UCSD-AML1 (cell line): ENCODE data around the gene IQCE.

Experiments
- DNase-seq: peaks from one replicate; lab custom pipeline; 2025; ENCODE audit not compliant: unreplicated experiment; lab: John Stamatoyannopoulos, UW

The IQCE gene

DNA sequence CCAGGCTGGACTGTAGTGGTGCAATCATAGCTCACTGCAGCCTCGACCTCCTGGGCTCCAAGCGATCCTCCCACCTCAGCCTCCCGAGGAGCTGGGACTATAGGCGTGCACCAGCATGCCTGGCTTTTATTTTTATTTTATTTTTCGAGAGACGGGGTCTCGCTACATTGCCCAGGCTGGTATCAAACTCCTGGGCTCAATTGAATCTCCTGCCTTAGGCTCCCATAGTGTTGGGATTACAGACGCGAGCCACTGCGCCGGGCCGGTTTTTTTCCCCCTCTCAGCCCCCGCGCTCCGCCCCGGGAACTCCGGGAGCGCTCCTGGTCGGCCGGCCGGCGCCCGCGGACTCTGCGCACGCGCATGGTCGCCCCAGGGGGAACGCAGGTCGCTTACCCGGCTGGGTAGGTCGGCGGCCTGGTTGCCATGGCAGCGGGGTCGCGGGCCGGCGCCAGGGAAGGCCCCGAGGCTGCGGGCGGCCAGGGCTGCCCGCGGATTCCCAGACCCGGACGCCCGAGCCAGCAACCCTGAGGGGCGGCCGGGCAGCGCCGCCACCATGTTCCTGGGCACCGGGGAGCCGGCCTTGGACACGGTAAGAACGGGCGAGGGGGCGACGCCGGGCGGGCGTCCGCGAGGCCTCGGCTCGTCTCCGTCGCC lies at the start of gene IQCE:
Gene IQCE, plus strand, starts transcription at position 351 of the 654 bp plus-strand sequence. Its CDS starts 203 bp downstream, at position 554.
- DNase-seq = peak; percentile 81

DNA sequence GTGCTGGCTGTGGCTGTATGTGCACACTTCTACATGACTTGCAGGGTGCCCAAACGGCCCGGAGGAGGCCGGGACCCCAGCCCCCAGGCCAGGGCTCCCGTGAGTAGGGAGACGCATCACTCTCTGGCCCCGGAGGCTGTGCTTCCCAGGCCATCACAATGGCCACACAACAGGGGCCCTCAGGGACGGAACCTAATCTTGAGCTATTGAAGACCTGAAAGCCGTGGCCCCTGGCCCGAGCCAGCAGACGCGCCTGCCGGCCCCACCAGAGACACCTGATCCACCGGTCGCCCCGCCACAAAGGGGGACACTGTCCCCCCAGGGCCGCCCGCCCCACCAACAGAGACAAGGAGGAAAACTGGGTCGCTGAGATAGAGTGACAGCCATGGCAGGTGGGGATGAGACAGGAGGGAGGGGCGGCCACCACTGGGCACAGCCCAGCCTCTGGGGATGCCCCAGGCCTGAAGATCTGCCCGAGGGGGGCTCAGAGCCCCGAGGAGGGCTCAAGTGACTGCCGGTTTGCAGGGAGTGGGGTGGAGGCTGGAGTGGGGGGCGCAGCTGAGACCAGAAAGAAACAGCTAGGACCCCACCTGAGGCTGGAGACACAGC lies 49.4 kb upstream of the IQCE start:
- DNase-seq = no peak

- DNase-seq = no peak
Measured at GRCh38 chr7:2510130-2510776, 48.5 kb upstream of the IQCE start.

GRCh38 chr7:2510909-2511768 lies 47.6 kb upstream of the IQCE start:
- peak; percentile 73 for DNase-seq

GRCh38 chr7:2511769-2512168 lies 47.0 kb upstream of the IQCE start:
- no peak for DNase-seq

- DNase-seq = no peak
Measured at GRCh38 chr7:2512179-2512661, 46.6 kb upstream of the IQCE start.

DNA sequence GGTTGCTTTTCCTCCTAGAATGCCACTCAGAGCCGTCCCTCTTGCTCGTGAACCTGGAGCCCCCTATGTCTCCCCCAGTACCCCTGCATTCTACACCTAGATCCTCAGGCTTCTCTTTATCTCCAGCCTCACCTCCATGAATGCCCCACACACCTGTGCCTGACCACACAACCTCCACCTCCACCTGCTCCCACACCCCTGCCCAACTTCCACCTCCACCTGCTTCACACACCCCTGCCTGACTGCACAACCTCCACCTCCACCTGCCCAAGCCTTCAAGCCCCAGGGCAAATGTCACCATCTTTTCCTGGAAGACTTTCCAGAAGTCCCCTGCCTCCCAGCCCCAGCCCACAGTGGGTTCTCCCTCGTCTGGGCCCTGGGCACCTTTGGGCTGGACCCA lies 46.1 kb upstream of the IQCE start:
- no peak for DNase-seq

- DNase-seq = no peak
Measured at GRCh38 chr7:2513702-2514101, 45.1 kb upstream of the IQCE start.

- DNase-seq = no peak
Measured at GRCh38 chr7:2514473-2515423, 44.0 kb upstream of the IQCE start.

DNA sequence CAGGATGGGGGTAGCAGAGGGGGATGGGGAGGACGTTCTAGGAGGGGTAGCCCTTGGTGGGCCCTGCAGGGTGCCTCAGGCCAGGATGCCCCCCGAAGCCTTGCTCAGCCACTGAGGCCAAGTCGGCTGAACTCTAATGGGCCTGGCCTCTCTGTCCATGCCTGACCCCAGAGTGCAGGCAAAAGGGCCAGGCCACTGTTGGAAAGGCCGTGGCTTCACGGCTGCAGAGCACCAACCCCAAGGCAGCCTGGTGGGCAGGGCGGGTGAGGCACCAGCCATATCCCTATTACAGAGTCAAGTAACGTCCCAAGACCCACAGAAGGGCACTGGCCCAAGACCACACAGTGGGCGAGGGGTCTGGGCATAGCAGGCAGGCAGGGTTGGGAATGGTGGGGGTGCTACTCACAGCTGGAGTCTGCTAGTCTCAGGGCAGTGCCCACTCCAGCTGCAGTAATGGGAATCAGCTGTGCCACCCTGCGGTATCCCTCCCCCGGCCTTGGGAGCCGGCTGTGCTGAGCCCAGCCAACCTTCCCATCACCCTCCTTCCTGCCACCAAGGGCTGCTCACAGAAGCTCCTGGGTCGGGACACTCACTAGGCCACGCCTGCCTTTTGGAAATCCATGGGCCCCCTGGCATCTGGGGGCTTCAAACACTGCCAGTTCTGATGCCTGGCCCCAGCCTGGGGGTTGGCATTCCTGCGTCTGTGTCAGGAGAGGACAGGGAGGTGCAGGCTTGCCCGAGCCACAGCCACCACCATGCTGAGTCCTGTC lies 43.2 kb upstream of the IQCE start:
- DNase-seq = no peak

DNA sequence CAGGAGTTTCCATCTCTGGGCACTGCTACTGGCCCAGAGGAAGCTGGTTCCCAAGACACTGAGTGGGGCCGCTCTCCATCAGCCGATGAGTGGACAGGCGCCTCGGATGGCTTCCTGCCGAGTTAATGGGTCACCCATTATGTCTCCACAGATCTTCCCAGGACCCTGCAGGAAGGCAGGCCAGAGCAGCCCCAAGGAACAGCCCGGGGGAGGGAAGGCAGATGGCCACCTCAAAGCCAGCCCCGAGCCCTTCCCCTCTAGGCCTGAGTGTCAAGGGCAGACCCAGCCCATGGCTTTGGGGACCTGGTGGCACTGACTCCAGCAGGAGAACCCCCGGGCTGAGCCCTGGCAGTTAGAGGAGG lies 42.6 kb upstream of the IQCE start:
- DNase-seq = no peak

GRCh38 chr7:2517026-2517425 lies 41.8 kb upstream of the IQCE start:
- no peak for DNase-seq

GRCh38 chr7:2517678-2518507 lies 40.9 kb upstream of the IQCE start:
- no peak for DNase-seq

DNA sequence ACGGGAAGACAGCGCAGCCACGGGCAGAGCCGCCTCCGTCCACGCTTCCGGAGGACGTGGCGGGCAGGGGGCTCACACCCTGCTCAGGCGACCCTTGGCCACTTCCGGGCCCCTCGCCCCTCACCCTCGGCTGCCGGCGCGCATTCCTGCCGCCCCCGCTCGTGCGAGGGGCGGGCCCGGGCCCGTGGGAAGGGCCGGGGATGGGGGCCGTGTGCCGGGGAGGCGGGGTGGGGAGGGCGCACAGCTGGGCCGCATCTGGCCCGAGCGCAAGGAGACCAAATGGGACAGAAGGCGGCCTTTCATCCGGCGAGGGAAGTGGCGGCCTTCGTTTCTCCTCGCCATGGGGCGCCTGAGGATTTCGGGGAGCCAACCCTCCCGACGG lies 40.1 kb upstream of the IQCE start:
- DNase-seq = no peak

DNA sequence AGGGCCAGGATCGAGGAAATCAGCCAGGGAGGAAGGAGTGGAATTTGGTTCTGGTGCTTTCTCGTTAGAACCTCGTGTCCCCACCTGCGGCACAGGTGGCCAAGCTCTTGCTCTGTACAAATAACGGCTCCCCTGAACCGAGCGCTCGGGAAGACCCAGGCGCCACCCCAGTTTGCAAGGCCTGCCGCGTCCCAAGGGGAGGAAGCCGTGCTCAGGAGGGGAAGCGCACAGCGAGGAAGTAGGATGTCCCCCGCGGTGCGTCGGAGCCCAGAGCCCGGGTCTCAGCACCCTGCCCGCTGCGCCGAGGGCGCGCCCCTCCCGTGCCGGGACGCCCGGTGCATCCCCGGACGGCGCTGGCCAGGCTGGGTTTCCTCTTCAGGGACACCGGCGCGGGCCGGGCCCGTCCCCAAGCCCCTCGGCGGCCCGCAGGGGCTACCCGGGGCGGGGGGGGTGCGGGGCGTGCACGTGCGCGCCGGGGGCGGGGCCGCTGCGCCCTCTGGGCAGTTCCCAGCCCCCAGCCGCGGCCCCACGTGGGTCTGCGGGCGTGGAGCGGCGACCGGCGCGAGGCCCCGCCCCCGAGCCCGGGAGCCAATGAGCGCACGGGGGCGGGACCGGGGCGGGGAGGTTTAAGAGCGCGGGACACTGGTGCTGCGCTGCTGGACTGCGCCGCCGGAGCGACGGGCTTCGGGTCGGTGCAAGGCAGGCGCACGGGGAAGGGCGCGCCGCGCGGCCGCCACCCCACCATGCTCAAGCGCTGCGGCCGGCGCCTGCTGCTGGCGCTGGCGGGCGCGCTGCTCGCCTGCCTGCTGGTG lies 39.5 kb upstream of the IQCE start, which contains the start of gene LFNG:
Gene LFNG, plus strand, starts transcription at position 656 of the 812 bp plus-strand sequence. Its CDS starts 88 bp downstream, at position 744.
- DNase-seq = peak; percentile 84

DNA sequence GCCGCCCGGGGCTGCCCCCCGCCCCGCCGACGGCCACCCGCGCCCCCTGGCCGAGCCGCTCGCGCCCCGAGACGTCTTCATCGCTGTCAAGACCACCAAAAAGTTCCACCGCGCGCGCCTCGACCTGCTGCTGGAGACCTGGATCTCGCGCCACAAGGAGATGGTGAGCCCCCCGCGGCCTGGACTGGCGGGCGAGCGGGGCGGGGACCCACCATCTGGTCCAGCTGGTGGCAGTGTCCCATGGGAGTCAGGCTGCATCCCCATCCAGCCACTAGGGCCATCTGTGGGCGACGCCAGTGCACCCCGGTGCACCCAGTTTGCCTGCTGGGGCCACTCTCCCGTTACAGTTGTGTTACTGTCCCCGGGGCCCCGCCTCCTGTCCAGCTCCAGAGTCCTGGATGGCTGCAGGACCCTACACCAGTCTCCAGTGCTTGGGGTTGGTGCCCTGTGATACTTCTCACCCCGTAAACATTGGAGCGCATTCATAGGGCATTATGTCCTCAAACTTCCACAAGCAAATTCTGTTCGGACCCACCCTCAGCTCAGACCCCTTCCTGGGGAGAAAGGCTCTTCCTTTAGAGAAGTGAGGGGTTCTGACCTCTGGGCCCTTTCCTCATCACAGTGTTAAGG lies 38.5 kb upstream of the IQCE start:
- peak; percentile 20 for DNase-seq

GRCh38 chr7:2520761-2521290 lies 38.0 kb upstream of the IQCE start:
- no peak for DNase-seq
